Measurements from ENCODE around the gene PIK3CA. TPM values are rescaled to one million over a fixed set of nuclear protein-coding genes. Genes with fewer than 3 reads are reported as not detected.

Gene PIK3CA
- total and polyA plus RNA-seq, 12 donors, result 4.1 to 52.4 (median 24.6) TPM

DNA sequence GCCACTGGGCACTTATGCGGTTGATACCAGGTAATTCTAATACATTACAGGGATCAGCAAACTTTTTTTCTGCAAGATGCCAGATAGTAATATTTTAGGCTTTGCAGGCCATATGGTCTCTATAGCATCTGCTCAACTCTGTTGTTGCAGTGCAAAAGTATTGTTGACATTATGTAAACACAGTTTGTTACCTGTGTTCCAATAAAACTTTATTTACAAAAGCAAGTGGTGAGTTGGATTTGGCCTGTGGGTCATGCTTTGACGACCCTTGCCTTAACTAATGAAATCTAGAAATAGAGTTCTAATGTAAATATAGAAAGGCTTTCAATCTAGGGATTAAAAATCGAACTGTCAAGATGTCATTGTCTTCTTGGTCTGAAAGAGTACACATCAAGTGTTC is 44.4 kb downstream of the PIK3CA start:
- intact Hi-C loops (cut with DNase I), result loop anchor here in 1 of 2 donors (5.0 kb wide), 1 partner anchor 45 kb away; the partner anchor contains the start of gene PIK3CA
- no peak overlapping the region for H3K27ac ChIP-seq

DNA sequence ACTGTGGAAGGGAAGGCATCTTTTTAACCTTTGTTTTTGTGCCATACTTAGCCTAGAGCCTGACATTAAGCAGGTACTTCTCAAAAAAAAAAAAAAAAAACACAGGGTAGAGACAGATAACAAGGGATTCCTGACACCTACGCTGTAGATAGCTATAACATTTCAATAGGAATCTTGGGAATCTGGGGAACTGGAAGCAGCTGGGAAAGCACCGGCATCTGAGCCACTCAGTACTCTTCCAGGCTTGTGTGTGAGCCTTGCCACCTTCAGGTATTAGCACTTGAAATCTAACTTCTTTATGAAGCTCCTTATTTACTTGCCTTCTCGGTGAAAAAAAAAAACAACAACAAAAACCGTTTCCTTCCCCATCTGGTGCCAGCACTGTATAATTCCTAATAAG is 46.8 kb downstream of the PIK3CA start:
- no peak for DNase-seq
- intact Hi-C loops (cut with DNase I), result loop anchor here in 1 of 2 donors (5.0 kb wide), 1 partner anchor 48 kb away; the partner anchor contains the start of gene PIK3CA
- peaks cover 12 to 24% of the 10 kb centered on the region in 2 donors for H3K4me1 ChIP-seq (replicated peaks in 1 of 2)

More for the DNA sequence above, 44.4 kb downstream of the PIK3CA start:
- Histone ChIP-seq H3K9me3 (replicated peaks in 1 of 3) (no peaks in the 10 kb centered on the region), H3K27me3 (no peaks in the 10 kb centered on the region), H3K4me1 (replicated peaks in 1 of 2) (peaks cover 19 to 30% of the 10 kb centered on the region in 2 donors), H3K4me3 (no peak overlapping the region), H3K36me3 (replicated peaks in 1 of 2) (no peaks in the 10 kb centered on the region)
- no peak for TF ChIP-seq POLR2A (IDR thresholded peaks at IDR 0.05)
- TF ChIP-seq, protein P1, sequence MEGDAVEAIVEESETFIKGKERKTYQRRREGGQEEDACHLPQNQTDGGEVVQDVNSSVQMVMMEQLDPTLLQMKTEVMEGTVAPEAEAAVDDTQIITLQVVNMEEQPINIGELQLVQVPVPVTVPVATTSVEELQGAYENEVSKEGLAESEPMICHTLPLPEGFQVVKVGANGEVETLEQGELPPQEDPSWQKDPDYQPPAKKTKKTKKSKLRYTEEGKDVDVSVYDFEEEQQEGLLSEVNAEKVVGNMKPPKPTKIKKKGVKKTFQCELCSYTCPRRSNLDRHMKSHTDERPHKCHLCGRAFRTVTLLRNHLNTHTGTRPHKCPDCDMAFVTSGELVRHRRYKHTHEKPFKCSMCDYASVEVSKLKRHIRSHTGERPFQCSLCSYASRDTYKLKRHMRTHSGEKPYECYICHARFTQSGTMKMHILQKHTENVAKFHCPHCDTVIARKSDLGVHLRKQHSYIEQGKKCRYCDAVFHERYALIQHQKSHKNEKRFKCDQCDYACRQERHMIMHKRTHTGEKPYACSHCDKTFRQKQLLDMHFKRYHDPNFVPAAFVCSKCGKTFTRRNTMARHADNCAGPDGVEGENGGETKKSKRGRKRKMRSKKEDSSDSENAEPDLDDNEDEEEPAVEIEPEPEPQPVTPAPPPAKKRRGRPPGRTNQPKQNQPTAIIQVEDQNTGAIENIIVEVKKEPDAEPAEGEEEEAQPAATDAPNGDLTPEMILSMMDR (IDR thresholded peaks at IDR 0.05), result no peak
- WGBS, 4 donors, result 90 to 100% (median 94%) methylated on average over 3 of the region's 3 CpGs
- no peak for DNase-seq

GRCh38 chr3:179196098-179196497 is 47.9 kb downstream of the PIK3CA start:
- WGBS, 4 donors, result 12 to 22% (median 15%) methylated on average over 1 of the region's 1 CpG
- intact Hi-C loops (cut with DNase I), result no loop called here
- H3K27me3 ChIP-seq, result no peaks in the 10 kb centered on the region

More for the DNA sequence above, 46.8 kb downstream of the PIK3CA start:
- no peaks in the 10 kb centered on the region for H3K36me3 ChIP-seq (replicated peaks in 1 of 2)
- WGBS, 4 donors, result 65 to 83% (median 81%) methylated on average over 4 of the region's 4 CpGs
- H3K27ac ChIP-seq, result no peak overlapping the region
- H3K9me3 ChIP-seq (replicated peaks in 1 of 3), result no peaks in the 10 kb centered on the region
- TF ChIP-seq POLR2A (IDR thresholded peaks at IDR 0.05), result no peak
- TF ChIP-seq, protein P1 (IDR thresholded peaks at IDR 0.05), result no peak
- no peak overlapping the region for H3K4me3 ChIP-seq
- no peaks in the 10 kb centered on the region for H3K27me3 ChIP-seq

DNA sequence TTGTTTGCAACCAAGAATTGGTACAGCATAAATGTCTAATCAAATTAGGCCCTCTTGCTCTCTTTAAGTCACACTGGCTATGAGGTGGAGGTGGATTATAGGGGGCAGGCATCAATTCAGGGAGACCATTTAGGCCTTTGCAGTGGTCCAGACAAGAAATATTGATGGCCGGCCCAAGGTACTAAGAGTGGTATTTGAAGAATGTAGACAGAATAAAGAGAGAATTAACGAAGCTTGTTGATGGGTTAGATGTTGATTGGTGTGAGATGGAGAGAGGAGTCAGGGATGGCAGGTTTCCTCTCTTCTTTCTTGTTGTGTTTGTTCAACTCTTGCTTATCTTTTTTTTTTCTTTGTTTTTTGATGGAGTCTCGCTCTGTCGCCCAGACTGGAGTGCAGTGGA is 48.5 kb downstream of the PIK3CA start:
- H3K27me3 ChIP-seq, result no peaks in the 10 kb centered on the region
- DNase-seq, result no peak
- no peaks in the 10 kb centered on the region for H3K36me3 ChIP-seq (replicated peaks in 1 of 2)
- intact Hi-C loops (cut with DNase I), result no loop called here
- no peak overlapping the region for H3K4me3 ChIP-seq
- no peaks in the 10 kb centered on the region for H3K9me3 ChIP-seq (replicated peaks in 1 of 3)
- peaks cover 9 to 17% of the 10 kb centered on the region in 2 donors for H3K4me1 ChIP-seq (replicated peaks in 1 of 2)
- H3K27ac ChIP-seq, result no peak overlapping the region
- TF ChIP-seq, protein P1 (IDR thresholded peaks at IDR 0.05), result no peak
- WGBS, 4 donors, result 93 to 99% (median 95%) methylated on average over 4 of the region's 4 CpGs

More at GRCh38 chr3:179196098-179196497, 47.9 kb downstream of the PIK3CA start:
- H3K27ac ChIP-seq, result peak overlapping the region in 1 of 5 donors; percentile 3
- peaks cover 9 to 17% of the 10 kb centered on the region in 2 donors for H3K4me1 ChIP-seq (replicated peaks in 1 of 2)
- DNase-seq, result no peak
- H3K4me3 ChIP-seq, result no peak overlapping the region
- TF ChIP-seq, protein P1 (IDR thresholded peaks at IDR 0.05), result no peak
- no peak for TF ChIP-seq POLR2A (IDR thresholded peaks at IDR 0.05)
- no peaks in the 10 kb centered on the region for H3K36me3 ChIP-seq (replicated peaks in 1 of 2)
- H3K9me3 ChIP-seq (replicated peaks in 1 of 3), result no peaks in the 10 kb centered on the region

All from adrenal gland (tissue), 12 donors.